H9 (cell line): ENCODE results near the gene MLST8. TPM values are rescaled to one million over a fixed set of nuclear protein-coding genes. Genes with fewer than 3 reads are reported as not detected.

Experiments used
- DNase-seq: peaks from one replicate; pipeline ENCODE4 v3.0.0-alpha.2; 2017
- H2AFZ ChIP-seq: one replicate; pipeline ENCODE4 v1.6.1; 2013; ENCODE audit warnings: mild to moderate bottlenecking, low read length, control low read depth, moderate library complexity
- H2AK5ac ChIP-seq: 2 replicates; pipeline ENCODE4 v1.6.1; 2013; ENCODE audit warnings: low read length, control low read depth, mixed read lengths; ENCODE audit not compliant: insufficient read length
- H2BK120ac ChIP-seq: one replicate; pipeline ENCODE4 v1.6.1; 2013; ENCODE audit warnings: low read depth, mild to moderate bottlenecking, low read length, control low read depth, inconsistent platforms; ENCODE audit not compliant: poor library complexity, severe bottlenecking
- H2BK12ac ChIP-seq: 2 replicates; pipeline ENCODE4 v1.6.1; 2013; ENCODE audit warnings: low read length, control low read depth, mixed read lengths, low read depth; ENCODE audit not compliant: insufficient read length
- H2BK15ac ChIP-seq: 2 replicates; pipeline ENCODE4 v1.6.1; 2013; ENCODE audit warnings: low read depth, low read length, control low read depth
- H2BK20ac ChIP-seq: one replicate; pipeline ENCODE4 v1.6.1; 2013; ENCODE audit warnings: low read depth, mild to moderate bottlenecking, low read length, control low read depth, inconsistent platforms; ENCODE audit not compliant: poor library complexity, severe bottlenecking
- H2BK5ac ChIP-seq: 2 replicates; pipeline ENCODE4 v1.6.1; 2013; ENCODE audit warnings: low read length, control low read depth, mixed read lengths; ENCODE audit not compliant: insufficient read length
- H3K14ac ChIP-seq: 2 replicates; pipeline ENCODE4 v1.6.1; 2013; ENCODE audit warnings: low read length, control low read depth; ENCODE audit not compliant: insufficient read depth
- H3K18ac ChIP-seq: 2 replicates; pipeline ENCODE4 v1.6.1; 2013; ENCODE audit warnings: low read depth, mild to moderate bottlenecking, mixed read lengths, low read length, control low read depth; ENCODE audit not compliant: insufficient read length
- H3K23ac ChIP-seq: 2 replicates; pipeline ENCODE4 v1.6.1; 2013; ENCODE audit warnings: low read length, control low read depth, mixed read lengths, low read depth; ENCODE audit not compliant: insufficient read length
- H3K23me2 ChIP-seq: 2 replicates; pipeline ENCODE4 v1.6.1; 2013; ENCODE audit warnings: low read depth, mild to moderate bottlenecking, mixed read lengths, low read length, control low read depth; ENCODE audit not compliant: insufficient read length, poor library complexity, severe bottlenecking
- H3K27ac ChIP-seq: 2 replicates; pipeline ENCODE4 v1.5.1; 2013; ENCODE audit warnings: low read length, control low read depth, mixed read lengths, low read depth; ENCODE audit not compliant: insufficient read length
- H3K27me3 ChIP-seq: 2 replicates; pipeline ENCODE4 v1.6.1; 2013; ENCODE audit warnings: low read length, control low read depth, inconsistent platforms; ENCODE audit not compliant: insufficient read depth
- H3K4ac ChIP-seq: 2 replicates; pipeline ENCODE4 v1.6.1; 2013; ENCODE audit warnings: low read depth, mild to moderate bottlenecking, control low read depth, inconsistent platforms, low read length, moderate library complexity
- H3K4me1 ChIP-seq: 2 replicates; pipeline ENCODE4 v1.6.1; 2013; ENCODE audit warnings: low read length, control low read depth, inconsistent platforms; ENCODE audit not compliant: insufficient read depth
- H3K4me2 ChIP-seq: 2 replicates; pipeline ENCODE4 v1.6.1; 2013; ENCODE audit warnings: low read length, control low read depth, mixed read lengths; ENCODE audit not compliant: insufficient read length, insufficient read depth
- H3K56ac ChIP-seq: 2 replicates; pipeline ENCODE4 v1.6.1; 2013; ENCODE audit warnings: low read depth, mild to moderate bottlenecking, mixed read lengths, low read length, control low read depth; ENCODE audit not compliant: insufficient read length
- H3K79me1 ChIP-seq: 2 replicates; pipeline ENCODE4 v1.6.1; 2013; ENCODE audit warnings: low read depth, mild to moderate bottlenecking, moderate library complexity, low read length, control low read depth, inconsistent platforms; ENCODE audit not compliant: insufficient read depth, poor library complexity, severe bottlenecking
- H3K79me2 ChIP-seq: 2 replicates; pipeline ENCODE4 v1.6.1; 2013; ENCODE audit warnings: low read length, control low read depth, inconsistent platforms; ENCODE audit not compliant: insufficient read depth
- H3K9ac ChIP-seq: 2 replicates; pipeline ENCODE4 v1.6.1; 2013; ENCODE audit warnings: low read length, control low read depth, mixed read lengths; ENCODE audit not compliant: insufficient read length; ENCODE audit errors: extremely low read depth
- H3K9me3 ChIP-seq: one replicate; pipeline ENCODE4 v1.6.1; 2013; ENCODE audit warnings: low read depth, low read length, inconsistent platforms; ENCODE audit not compliant: control insufficient read depth
- H3T11ph ChIP-seq: one replicate; pipeline ENCODE4 v1.6.1; 2013; ENCODE audit warnings: mild to moderate bottlenecking, low read length, control low read depth, inconsistent platforms
- H4K20me1 ChIP-seq: one replicate; pipeline ENCODE4 v1.6.1; 2013; ENCODE audit not compliant: control insufficient read depth, insufficient read length, insufficient read depth
- H4K5ac ChIP-seq: 2 replicates; pipeline ENCODE4 v1.6.1; 2013; ENCODE audit warnings: low read depth, mild to moderate bottlenecking, mixed read lengths, low read length, control low read depth; ENCODE audit not compliant: insufficient read length
- H4K8ac ChIP-seq: replicated peaks from 2 replicates; pipeline ENCODE4 v1.6.1; 2013; ENCODE audit warnings: low read length, control low read depth, mixed read lengths, low read depth; ENCODE audit not compliant: insufficient read length
- H4K91ac ChIP-seq: 2 replicates; pipeline ENCODE4 v1.6.1; 2013; ENCODE audit warnings: low read depth, mild to moderate bottlenecking, moderate library complexity, mixed read lengths, low read length, control low read depth; ENCODE audit not compliant: insufficient read length
- H3K27ac Mint-ChIP-seq, 3 experiments: 2 replicates in 2 of 3; 3 replicates in 1 of 3; pipeline ENCODE4 v1.8.0; 2020 to 2021; ENCODE audit warnings: mixed read lengths in 3 of 3, mild to moderate bottlenecking in 1 of 3, moderate library complexity in 1 of 3
- H3K27me3 Mint-ChIP-seq: 2 replicates; pipeline ENCODE4 v1.8.0; 2021; ENCODE audit warnings: low read depth, mild to moderate bottlenecking, moderate library complexity, mixed read lengths
- H3K36me3 Mint-ChIP-seq, 3 experiments: 2 replicates in 2 of 3; 3 replicates in 1 of 3; pipeline ENCODE4 v1.8.0; 2020 to 2021; ENCODE audit warnings: low read depth in 3 of 3, mixed read lengths in 3 of 3; ENCODE audit not compliant: insufficient read depth in 1 of 3
- H3K4me1 Mint-ChIP-seq, 2 experiments: 2 replicates each; pipeline ENCODE4 v1.8.0; 2020; ENCODE audit warnings: mixed read lengths in 2 of 2
- H3K4me3 Mint-ChIP-seq, 2 experiments: 2 replicates in 1 of 2; 3 replicates in 1 of 2; pipeline ENCODE4 v1.8.0; 2020 to 2021; ENCODE audit warnings: mild to moderate bottlenecking in 2 of 2, mixed read lengths in 2 of 2, moderate library complexity in 1 of 2
- H3K9me3 Mint-ChIP-seq, 2 experiments: 2 replicates in 1 of 2; 3 replicates in 1 of 2; pipeline ENCODE4 v1.8.0; 2020; ENCODE audit warnings: mild to moderate bottlenecking in 2 of 2, mixed read lengths in 2 of 2, moderate library complexity in 1 of 2
- CTCF ChIP-seq: fragments of 200-600 bp; sonication (generic); conservative IDR thresholded peaks from 3 replicates; pipeline ENCODE4 v1.8.0; 2021; ENCODE audit warnings: antibody characterized with exemption, mild to moderate bottlenecking
- WGBS: extraction: QIAGEN DNeasy Blood & Tissue Kit; methylation state at CpG from one replicate; pipeline ENCODE4 v1.1.7; 2013; ENCODE audit warnings: missing lambda C conversion rate, low lambda C conversion rate, mixed read lengths; ENCODE audit not compliant: insufficient read length; ENCODE audit errors: extremely low coverage; 5-methylcytosine and 5-hydroxymethylcytosine counted together
- total RNA-seq: library from RNA; stranded (reverse); gene quantifications from 2 replicates; pipeline ENCODE4 v1.2.1, GENCODE V29; 2021

Gene MLST8
- total RNA-seq, 1 experiment from 2014 or later: 74.5 TPM

GRCh38 chr16:2163211-2163881 lies 41.9 kb upstream of the MLST8 start:
- Histone ChIP-seq H4K8ac (no peak overlapping the region), H2BK12ac (no peak overlapping the region), H3K27ac (no peak overlapping the region), H2BK15ac (no peak overlapping the region), H4K91ac (no peak overlapping the region), H3K18ac (no peak overlapping the region), H3K4ac (no peak overlapping the region), H3K14ac (no peak overlapping the region; the same call in 1 of the 2 replicates), H3K9me3 (no peaks in the 10 kb centered on the region), H2BK120ac (no peak overlapping the region), H3T11ph (no peak overlapping the region), H3K4me1 (no peaks in the 10 kb centered on the region), H2BK5ac (no peak overlapping the region), H3K4me2 (no peak overlapping the region), H2AK5ac (no peak overlapping the region), H3K27me3 (no peaks in the 10 kb centered on the region), H3K56ac (no peak overlapping the region), H3K23me2 (no peaks in the 10 kb centered on the region), H3K23ac (no peak overlapping the region), H4K20me1 (peaks cover 2% of the 10 kb centered on the region), H2AFZ (no peak overlapping the region), H3K79me1 (peaks cover 4% of the 10 kb centered on the region), H4K5ac (no peak overlapping the region), H2BK20ac (no peak overlapping the region), H3K9ac (no peak overlapping the region), H3K79me2 (peaks cover 24% of the 10 kb centered on the region; the same call in 1 of the 2 replicates)
- Mint-ChIP-seq H3K4me3 (no peak overlapping the region), H3K4me1 (peaks cover 3 to 9% of the 10 kb centered on the region in 2 experiments; a peak in 3 of 4 replicates), H3K9me3 (no peaks in the 10 kb centered on the region), H3K27ac (peak overlapping the region in 1 of 3 experiments; percentile 77; a peak in 2 of 7 replicates), H3K27me3 (no peaks in the 10 kb centered on the region), H3K36me3 (peaks cover 9 to 29% (median 28%) of the 10 kb centered on the region in 3 experiments)
- TF ChIP-seq CTCF: no peak
- WGBS: no CpG with 5 or more reads among the region's 26 CpGs
- DNase-seq: no peak
